MCF 10A (cell line): ENCODE data around the gene FGF11. TPM values are rescaled to one million over a fixed set of nuclear protein-coding genes. Genes with fewer than 3 reads are reported as not detected.

Experiments used
- BruUV-seq: library from RNA; stranded (reverse); fragments of 400-500 nt; replicated peaks from 2 replicates; lab custom pipeline; 2021; lab: Mats Ljungman, UMichigan
- CTCF ChIA-PET: fragments of 300-600 bp; sonication (Branson Sonifier 250); formaldehyde crosslinking; extraction: SDS; loops from one replicate; lab custom pipeline; 2021; ENCODE audit warnings: antibody characterized with exemption, inconsistent platforms; lab: Yijun Ruan, JAX
- POLR2A ChIA-PET: fragments of 300-600, 350-650 bp; sonication (Branson Sonifier 250); formaldehyde crosslinking; extraction: SDS; loops from one replicate; lab custom pipeline; 2020; ENCODE audit warnings: antibody characterized with exemption, inconsistent platforms; lab: Yijun Ruan, JAX
- DNase-seq: peaks from one replicate; pipeline ENCODE4 v3.0.0-alpha.2; 2018; ENCODE audit not compliant: unreplicated experiment
- H3K27ac Mint-ChIP-seq: one replicate; pipeline ENCODE4 v1.8.0; 2022; ENCODE audit warnings: mild to moderate bottlenecking, low read depth, mixed read lengths; ENCODE audit not compliant: unreplicated experiment
- H3K27me3 Mint-ChIP-seq: one replicate; pipeline ENCODE4 v1.8.0; 2022; ENCODE audit warnings: mixed read lengths; ENCODE audit not compliant: insufficient read depth, unreplicated experiment
- H3K36me3 Mint-ChIP-seq: one replicate; pipeline ENCODE4 v1.8.0; 2022; ENCODE audit warnings: mild to moderate bottlenecking, moderate library complexity, mixed read lengths; ENCODE audit not compliant: insufficient read depth, unreplicated experiment
- H3K4me1 Mint-ChIP-seq: one replicate; pipeline ENCODE4 v1.8.0; 2022; ENCODE audit warnings: mixed read lengths; ENCODE audit not compliant: insufficient read depth, unreplicated experiment
- H3K4me3 Mint-ChIP-seq: one replicate; pipeline ENCODE4 v1.8.0; 2022; ENCODE audit warnings: mild to moderate bottlenecking, moderate library complexity, mixed read lengths; ENCODE audit not compliant: unreplicated experiment
- H3K9me3 Mint-ChIP-seq: one replicate; pipeline ENCODE4 v1.8.0; 2022; ENCODE audit warnings: mixed read lengths; ENCODE audit not compliant: unreplicated experiment
- CTCF ChIP-seq: fragments of 200-600 bp; IDR thresholded peaks from one replicate; pipeline ENCODE4 v1.8.0; 2022; ENCODE audit warnings: antibody characterized with exemption, mild to moderate bottlenecking; ENCODE audit not compliant: unreplicated experiment
- intact Hi-C: fragments of 100-400 bp; cut with micrococcal nuclease; formaldehyde crosslinking; loops from 2 replicates; pipeline ENCODE4 v1.14.1; 2022
- total RNA-seq: library from RNA; stranded (reverse); gene quantifications from 2 replicates; pipeline ENCODE4 v1.2.3, GENCODE V29; 2022

The FGF11 gene
- total RNA-seq, 1 experiment from 2014 or later: 0.84 TPM

GRCh38 chr17:7435676-7436555 lies 3.4 kb upstream of the FGF11 start:
- DNase-seq: peak; percentile 67
- POLR2A ChIA-PET: interaction anchor here (0.7 to 8.9 kb wide), 27 partner anchors 8 to 1175 kb away, joined by 3 to 115 read pairs (median 8); partner anchors contain the start of genes GPS2, KCTD11, MPDU1 and NAA38
- Mint-ChIP-seq H3K27ac (peak overlapping the region; percentile 92), H3K4me3 (peak overlapping the region; percentile 81), H3K36me3 (no peaks in the 10 kb centered on the region), H3K27me3 (no peaks in the 10 kb centered on the region), H3K4me1 (peaks cover 12% of the 10 kb centered on the region), H3K9me3 (no peaks in the 10 kb centered on the region)
- CTCF ChIA-PET: interaction anchor here (0.6 to 3.8 kb wide), 29 partner anchors 11 to 281 kb away, joined by 3 to 57 read pairs (median 5); partner anchors contain the start of genes KCTD11, PLSCR3, SENP3 and SPEM2
- intact Hi-C loops: loop anchor here (1.0 to 10.0 kb wide), 8 partner anchors 15 to 389 kb away; partner anchors contain the start of genes PLSCR3, POLR2A, TMEM256 and TP53
- TSS peak; percentile 62 for BruUV-seq
- peak; percentile 23 for TF ChIP-seq CTCF

DNA sequence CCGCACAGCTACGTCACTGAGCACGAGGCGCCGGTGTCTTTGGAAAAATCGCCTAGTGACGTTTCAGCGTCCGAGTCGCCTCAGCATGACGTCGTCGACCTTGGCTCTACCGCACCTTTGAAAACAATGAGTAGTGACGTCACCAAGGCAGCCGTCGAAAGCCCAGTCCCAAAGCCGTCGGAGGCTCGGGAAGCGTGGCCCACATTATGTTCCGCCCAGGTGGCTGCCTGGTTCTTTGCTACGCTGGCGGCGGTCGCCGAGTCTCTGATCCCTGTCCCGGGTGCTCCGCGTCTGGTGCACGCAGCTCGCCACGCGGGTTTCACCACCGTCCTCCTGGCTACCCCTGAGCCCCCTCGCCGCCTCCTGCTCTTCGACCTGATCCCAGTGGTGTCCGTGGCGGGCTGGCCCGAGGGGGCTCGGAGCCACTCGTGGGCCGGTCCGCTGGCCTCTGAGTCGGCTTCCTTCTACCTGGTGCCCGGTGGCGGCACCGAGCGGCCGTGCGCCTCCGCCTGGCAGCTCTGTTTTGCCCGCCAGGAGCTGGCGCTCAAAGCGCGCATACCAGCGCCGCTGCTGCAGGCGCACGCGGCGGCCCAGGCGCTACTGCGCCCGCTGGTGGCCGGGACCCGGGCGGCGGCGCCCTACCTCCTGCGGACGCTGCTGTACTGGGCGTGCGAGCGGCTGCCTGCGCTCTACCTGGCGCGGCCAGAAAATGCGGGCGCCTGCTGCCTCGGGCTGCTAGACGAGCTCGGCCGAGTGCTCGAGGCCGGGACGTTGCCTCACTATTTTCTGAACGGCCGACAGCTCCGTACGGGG lies 2.5 kb upstream of the FGF11 start:
- intact Hi-C loops: loop anchor here (1.0 to 10.0 kb wide), 4 partner anchors 14 to 389 kb away; partner anchors contain the start of genes SENP3, TP53 and WRAP53
- BruUV-seq: no TSS peak
- no peaks in the 10 kb centered on the region for H3K36me3 Mint-ChIP-seq
- peaks cover 12% of the 10 kb centered on the region for H3K4me1 Mint-ChIP-seq
- peak overlapping the region; percentile 92 for H3K27ac Mint-ChIP-seq
- DNase-seq: peak; percentile 82
- peak; percentile 83 for TF ChIP-seq CTCF
- H3K4me3 Mint-ChIP-seq: peak overlapping the region; percentile 81
- H3K9me3 Mint-ChIP-seq: no peaks in the 10 kb centered on the region
- POLR2A ChIA-PET: interaction anchor here (0.6 to 8.9 kb wide), 27 partner anchors 7 to 749 kb away, joined by 3 to 115 read pairs (median 6); partner anchors contain the start of genes CTDNEP1, KCTD11, MPDU1 and NAA38
- CTCF ChIA-PET: interaction anchor here (0.6 to 3.8 kb wide), 42 partner anchors 9 to 653 kb away, joined by 3 to 57 read pairs (median 4); partner anchors contain the start of genes KCTD11, PLSCR3, POLR2A and SENP3
- no peaks in the 10 kb centered on the region for H3K27me3 Mint-ChIP-seq

- H3K4me1 Mint-ChIP-seq: peaks cover 12% of the 10 kb centered on the region
- no TSS peak for BruUV-seq
- H3K36me3 Mint-ChIP-seq: no peaks in the 10 kb centered on the region
- intact Hi-C loops: loop anchor here (1.0 to 10.0 kb wide), 4 partner anchors 13 to 390 kb away; partner anchors contain the start of genes SENP3, TP53 and WRAP53
- peak overlapping the region; percentile 92 for H3K27ac Mint-ChIP-seq
- peak overlapping the region; percentile 81 for H3K4me3 Mint-ChIP-seq
- no peak for TF ChIP-seq CTCF
- H3K27me3 Mint-ChIP-seq: no peaks in the 10 kb centered on the region
- DNase-seq: no peak
- H3K9me3 Mint-ChIP-seq: no peaks in the 10 kb centered on the region
- ChIA-PET CTCF (interaction anchor here (0.6 to 3.8 kb wide), 31 partner anchors 8 to 653 kb away, joined by 3 to 57 read pairs (median 5); partner anchors contain the start of genes KCTD11, POLR2A, SENP3 and SPEM2), POLR2A (interaction anchor here (0.6 to 8.9 kb wide), 16 partner anchors 15 to 749 kb away, joined by 3 to 115 read pairs (median 16); partner anchors contain the start of genes KCTD11, NEURL4, POLR2A and SENP3)
Observed at GRCh38 chr17:7437369-7437863, 1.9 kb upstream of the FGF11 start.
